Measurements from ENCODE around the gene ITIH2.
"Not testable (repeated sequence)": the region's sequence is repeated elsewhere in the genome, so short reads cannot be mapped to it uniquely, and the experiment has no call there.

ITIH2 gene

DNA sequence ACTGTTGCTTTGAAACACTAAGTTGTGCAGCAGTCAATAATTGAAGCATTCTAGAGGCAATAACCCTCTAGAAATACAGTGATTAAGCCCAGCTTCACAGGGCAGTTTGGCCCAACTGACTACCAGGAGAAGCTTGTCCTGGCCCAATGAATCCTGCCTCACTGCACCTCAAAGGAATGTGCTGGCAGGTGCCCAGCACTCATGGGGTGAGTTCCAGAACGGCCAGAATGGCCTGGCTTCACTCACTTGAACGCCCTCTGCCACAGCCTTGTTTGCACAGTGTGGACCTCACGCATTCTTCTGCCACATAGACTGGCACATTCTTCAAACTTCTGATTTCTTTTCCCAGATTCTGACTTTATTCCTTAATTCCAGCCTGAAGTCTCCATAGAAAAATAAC lies 6.6 kb upstream of the ITIH2 start:
- no peak for DNase-seq

DNA sequence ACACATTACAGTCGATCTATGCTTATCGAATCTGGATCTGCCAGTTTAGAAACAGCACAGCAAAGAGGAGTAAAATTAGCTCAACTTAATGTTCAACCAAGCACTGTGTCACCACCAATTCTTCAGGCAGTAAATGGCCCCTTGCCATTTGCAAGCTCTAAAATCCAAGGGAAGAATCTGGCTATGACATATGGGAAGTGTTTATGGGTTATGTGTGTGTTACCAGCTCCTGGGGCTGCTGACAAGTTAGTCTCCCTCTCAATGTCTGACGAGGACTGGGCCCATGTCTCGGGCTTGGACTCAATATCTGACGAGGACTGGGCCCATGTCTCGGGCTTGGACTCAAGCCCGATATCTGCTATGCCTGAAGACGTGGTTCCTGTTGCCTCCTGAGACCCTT lies 5.7 kb upstream of the ITIH2 start:
- DNase-seq = no peak

DNA sequence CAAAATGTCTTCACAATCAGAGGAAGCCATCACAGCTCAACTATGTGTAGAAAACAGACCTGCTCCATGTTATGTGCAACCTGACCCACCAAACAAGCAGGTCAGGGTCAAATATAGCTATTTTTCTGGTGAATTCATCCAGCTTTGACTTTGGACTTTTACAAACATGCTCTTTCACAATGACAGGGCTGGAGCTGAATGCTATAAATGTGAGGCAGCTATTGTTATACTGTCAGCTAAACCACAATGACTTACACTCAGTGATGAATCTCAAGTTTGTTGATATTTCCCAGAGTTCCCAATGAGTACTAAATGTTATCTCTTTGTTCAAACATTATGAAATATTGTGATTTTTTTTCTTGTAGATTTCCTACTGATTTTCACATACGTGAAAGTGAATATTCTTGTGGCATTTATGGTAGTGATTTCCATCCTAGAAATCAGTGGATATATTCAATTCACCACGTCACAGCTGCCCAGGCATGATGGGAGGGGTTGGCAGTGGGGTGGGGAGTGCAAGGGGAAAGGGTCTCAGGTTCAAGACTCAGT lies 2.5 kb upstream of the ITIH2 start:
- DNase-seq = no peak

DNA sequence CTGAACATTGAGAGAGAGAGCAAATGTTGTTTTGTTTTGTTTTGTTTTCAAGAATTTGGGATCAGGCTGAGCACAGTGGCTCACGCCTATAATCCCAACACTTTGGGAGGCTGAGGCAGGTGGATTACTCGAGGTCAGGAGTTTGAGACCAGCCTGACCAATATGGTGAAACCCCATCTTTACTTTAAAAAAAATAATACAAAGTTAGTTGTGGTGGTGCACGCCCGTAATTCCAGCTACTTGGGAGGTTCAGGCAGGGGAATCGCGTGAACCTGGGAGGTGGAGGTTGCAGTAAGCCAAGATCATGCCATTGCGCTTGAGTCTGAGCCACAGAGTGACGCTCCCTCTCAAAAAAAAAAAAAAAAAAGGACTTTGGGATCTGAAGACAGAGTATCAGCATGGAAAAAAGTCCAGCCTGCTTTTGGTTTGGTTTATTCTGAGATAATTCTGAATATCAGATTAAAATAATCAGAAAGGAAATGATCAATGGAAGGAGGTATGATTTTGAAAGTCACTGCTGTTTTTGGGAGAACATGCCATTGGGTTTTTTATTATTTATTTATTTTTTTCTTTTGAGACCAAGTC lies 1.9 kb upstream of the ITIH2 start:
- no peak for DNase-seq

DNA sequence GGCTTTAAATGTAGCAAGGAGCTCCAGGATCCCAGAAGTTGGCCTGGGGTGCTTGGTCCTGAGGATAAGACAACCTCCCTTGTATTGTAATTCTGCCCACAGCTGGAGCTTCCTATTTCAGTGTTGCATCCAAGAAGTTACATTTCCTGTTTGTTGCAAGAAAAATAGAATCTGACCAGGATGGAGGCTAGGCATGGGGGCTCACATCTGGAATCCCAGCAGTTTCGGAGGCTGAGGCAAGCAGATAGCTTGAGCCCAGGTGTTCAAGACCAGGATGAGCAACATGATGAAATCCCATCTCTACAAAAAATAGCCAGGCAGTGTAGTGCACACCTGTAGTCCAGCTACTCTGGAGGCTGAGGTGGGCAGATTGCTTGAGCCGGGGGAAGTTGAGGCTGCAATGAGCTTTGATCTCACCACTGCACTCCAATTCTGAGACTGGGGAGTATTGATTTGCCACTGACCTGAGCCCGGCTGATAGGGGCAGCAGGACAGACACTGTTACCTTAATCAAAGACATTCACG lies 766 bp upstream of the ITIH2 start:
- DNase-seq = no peak

DNA sequence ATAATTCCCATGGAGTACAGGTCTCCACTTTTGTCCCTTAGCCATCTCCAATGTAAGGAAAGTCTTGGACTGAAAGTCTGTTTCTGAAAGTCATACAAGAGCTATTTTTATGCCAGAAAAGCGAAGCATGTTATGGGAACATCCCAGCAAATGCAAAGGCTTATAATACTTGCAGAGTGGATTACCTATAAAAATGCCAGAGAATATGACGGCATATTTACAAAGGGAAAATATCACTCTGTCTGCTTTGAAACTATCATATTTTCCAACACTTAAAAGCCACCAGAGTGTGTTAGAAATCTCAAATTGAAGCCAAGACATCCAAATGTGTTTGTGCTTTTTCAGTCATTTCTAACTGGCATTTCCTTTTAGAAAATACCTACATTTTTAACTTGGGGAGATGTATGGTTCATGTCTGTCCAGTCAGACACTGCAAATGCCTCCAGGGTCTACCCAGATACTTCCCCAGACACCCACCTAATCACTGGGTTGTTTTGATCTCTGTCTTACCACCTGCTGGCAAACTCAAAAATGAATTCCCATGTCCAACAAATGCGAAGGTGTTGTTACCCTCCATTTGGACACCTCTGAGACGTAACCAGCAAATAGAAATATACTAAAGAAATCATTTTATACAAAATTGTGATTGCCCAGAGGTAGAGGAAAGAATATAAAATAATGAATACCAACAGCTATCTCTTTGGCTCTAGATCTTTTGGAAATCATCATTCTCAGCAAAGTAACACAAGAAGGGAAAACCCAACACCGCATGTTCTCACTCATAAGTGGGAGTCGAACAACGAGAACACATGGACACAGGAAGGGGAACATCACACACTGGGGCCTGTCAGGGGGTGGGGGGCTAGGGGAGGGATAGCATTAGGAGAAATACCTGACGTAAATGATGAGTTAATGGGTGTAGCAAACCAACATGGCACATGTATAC lies 1.2 kb downstream of the ITIH2 start:
- no peak for DNase-seq

DNA sequence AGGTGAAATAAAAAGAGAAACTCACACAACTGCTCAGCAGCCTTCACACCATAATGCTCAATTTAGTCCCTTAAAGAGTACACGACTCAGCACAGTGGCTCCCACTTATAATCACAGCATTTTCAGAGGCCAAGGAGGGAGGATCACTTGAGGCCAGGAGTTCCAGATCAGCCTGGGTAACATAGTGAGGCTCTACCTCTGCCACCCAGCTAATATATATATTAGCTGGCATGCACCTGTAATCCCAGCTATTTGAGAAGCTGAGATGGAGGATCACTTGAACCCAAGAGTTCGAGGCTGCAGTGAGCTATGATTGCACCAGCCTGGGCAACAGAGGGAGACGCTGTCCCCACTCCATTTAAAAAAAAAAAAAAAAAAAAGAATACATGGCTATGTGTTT lies 2.2 kb downstream of the ITIH2 start:
- no peak for DNase-seq

DNA sequence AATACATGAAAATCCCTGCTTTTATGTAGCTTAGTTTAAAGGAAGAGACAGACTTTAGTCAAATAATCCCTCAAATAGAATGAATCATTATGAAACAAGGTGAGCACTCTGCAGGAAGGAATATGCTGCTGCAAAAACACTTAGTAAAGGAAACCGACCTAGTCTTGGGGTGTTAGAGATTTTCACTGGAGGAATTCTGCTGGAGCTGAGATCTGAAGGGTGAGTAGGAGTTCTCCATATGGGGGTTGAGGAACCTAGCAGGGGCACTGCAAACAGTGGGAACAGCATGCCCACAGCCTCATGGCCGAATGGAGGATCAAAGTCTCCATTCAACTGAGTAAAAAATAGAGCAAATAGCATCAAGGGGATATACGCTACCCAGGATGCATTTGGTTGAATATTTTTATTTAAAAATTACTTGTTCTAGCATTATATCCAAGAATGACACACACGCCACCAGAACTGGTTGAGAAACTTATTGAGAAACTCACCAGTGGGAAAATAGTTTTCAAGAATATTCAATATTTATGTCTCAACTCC lies 3.5 kb downstream of the ITIH2 start:
- no peak for DNase-seq

DNA sequence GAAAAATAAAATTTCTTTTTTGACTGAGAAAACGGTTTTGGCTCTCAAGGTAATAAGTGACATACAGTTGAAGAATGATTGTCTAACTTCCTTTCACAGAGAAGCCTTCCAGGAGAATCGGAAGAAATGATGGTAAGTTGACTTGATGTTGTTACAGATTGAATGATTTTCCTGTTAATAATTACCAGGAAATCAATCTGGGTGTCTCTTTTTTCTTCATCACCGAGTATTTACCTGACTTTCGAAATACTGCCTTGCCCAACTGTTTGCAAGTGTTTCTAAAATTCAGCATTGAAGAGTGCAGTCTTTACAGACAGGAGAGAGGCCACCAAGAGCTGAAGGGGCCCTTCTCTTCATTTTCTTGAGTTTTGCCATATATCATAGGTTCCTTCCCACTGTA lies 4.0 kb downstream of the ITIH2 start:
- DNase-seq = no peak

DNA sequence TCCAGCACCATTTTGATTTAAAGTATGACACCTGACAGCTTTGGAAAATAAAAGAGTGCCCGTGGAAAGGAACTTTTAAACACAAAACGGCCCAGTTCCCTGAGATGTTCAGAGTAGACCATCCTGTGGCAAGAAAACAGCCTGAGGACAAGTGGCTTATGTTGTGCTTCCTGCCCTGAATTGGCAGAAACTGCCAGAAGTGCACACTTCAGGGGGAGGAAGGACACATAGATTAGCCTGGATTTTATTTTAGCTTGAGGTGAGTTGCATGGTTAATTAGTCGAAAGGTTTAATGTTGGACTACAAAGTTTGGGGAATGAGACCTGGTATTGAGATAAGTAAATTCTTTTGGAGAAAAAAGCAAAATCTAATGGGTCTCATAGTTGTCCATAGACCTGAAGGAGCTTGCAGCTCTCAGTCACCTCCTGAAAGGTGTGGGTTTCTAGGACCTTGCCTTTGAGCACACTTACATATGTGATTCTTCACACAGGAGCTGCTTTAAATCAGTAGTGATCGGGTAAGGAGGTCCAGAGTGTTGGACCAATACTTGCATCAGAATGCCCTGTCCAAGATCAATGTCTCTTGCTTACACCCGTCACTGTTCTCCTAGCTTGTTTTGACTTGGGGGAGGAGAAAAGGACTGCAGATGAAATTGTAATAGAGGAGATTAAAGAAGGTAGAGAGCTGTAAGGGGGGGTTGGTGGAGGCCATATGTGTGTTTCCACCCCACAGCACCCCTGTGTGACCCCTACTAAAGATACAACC lies 4.9 kb downstream of the ITIH2 start:
- DNase-seq = no peak

DNA sequence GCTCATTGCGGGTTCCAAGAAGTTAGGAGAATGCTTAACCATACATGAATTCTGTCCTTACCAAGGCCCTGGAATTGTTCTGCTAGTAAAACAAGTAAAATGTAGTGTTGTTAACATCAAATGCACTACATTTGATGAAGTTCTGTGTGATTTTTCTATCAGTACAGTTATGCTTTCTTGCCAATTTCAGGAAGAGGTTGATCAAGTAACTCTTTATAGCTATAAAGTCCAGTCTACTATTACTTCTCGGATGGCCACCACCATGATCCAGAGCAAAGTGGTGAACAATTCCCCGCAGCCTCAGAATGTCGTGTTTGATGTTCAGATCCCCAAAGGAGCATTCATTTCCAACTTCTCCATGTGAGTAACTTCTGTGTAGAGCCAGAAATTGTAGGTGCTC lies 5.7 kb downstream of the ITIH2 start:
- no peak for DNase-seq

DNA sequence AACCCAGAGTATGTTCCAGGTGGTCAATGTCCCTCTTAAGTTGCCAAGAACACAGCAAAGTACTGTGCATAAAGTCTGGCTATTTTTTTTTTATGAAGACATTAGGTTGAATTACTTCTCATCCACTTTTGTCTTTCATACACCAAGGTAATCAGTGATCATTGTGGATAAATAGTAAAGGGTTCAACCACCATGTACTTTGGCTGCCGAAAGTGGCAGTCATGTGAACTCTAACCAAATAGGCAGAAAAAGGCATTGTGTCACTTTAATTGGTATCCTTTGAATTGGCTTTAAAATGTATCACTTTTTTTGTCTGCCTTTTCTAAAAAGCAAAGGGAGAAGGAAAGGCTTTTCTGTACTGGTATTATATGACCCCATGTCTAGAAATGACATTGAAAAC lies 7.3 kb downstream of the ITIH2 start:
- DNase-seq = no peak

DNA sequence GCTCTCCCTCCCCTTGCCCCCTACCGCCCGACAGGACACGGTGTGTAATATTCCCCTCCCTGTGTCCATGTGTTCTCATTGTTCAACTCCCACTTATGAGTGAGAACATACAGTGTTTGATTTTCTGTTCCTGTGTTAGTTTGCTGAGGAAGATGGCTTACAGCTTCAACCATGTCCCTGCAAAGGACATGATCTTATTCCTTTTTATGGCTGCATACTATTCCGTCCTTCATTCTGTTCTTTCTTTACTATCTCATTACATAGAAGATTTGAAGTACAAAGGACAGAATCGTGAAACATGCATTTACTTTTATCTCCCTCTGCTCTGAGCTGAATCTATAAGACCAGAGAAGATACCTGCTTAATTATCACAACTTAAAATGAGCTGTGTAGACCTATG lies 8.0 kb downstream of the ITIH2 start:
- not testable (repeated sequence) for DNase-seq

DNA sequence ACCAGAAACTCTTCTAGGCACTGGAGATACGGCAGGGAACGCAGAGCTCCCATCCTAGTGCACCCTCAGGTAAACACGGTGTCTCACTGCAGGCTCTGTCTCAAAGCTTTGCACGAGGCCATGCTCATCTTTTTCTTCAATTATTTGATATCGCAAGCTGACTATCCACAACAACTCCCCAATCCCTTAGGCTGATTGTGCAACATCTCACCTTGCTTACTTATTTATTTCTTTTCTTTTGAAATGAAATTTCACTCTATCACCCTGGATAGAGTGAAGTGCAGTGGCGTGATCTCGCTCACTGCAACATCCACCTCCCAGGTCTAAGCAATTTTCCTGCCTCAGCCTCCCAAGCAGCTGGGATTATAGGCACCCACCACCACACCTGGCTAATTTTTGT lies 12.4 kb downstream of the ITIH2 start:
- no peak for DNase-seq

DNA sequence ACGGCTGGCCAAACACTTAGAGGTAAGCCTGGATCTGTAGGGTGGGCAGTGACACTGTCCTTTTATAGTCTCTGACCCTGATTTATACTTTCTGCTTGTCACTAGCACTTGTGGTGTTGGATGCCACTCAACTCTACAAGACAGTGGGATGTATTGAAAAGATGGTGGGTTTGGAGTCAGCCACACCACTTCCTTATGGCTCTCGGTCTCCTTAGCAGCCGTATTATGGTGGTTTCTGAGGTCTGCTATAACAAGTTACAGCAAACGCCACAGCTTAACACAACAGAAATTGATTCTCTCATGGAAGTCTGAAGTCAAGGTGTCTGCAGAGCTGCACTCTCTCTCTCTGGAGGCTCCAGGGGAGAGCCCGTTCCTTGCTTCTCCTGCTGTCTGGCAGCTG lies 14.7 kb downstream of the ITIH2 start:
- DNase-seq = no peak

DNA sequence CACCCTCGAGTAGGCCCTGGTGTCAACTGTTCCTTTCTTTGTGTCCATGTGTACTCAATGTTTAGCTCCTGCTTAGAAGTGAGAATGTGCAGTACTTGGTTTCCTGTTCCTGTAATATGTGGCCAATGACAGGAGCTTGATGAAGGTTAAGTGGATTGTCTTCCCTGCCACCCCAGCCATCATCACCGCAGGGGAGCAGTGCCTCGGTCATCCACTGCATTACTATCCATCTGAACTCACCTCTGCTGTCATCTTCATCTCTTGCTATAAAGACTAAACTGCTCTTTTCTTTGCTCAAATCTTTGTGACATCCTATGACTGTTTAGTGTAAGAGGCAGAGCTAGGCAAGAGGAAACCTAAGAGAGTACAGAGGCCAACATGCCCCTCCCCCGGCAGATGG lies 15.6 kb downstream of the ITIH2 start:
- DNase-seq = no peak

DNA sequence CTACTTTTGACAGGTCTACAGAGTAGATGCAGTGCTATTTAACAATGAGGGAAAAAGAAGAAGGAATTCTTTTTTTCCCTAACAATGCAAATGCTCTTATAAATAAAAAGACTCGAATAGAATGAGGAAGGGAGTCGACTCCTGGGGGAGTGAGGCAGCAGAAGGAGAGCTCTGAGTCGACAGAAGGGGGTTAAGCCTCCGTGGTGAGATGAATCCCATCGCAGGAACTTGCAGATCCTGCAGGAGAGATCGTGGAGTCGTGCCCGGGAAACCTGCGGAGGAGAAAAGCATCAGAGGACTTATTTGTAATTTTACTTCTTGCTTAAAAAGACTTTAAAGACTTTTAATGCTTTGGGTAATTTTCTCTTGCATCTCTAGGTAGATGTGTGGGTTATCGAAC lies 17.4 kb downstream of the ITIH2 start:
- no peak for DNase-seq

DNA sequence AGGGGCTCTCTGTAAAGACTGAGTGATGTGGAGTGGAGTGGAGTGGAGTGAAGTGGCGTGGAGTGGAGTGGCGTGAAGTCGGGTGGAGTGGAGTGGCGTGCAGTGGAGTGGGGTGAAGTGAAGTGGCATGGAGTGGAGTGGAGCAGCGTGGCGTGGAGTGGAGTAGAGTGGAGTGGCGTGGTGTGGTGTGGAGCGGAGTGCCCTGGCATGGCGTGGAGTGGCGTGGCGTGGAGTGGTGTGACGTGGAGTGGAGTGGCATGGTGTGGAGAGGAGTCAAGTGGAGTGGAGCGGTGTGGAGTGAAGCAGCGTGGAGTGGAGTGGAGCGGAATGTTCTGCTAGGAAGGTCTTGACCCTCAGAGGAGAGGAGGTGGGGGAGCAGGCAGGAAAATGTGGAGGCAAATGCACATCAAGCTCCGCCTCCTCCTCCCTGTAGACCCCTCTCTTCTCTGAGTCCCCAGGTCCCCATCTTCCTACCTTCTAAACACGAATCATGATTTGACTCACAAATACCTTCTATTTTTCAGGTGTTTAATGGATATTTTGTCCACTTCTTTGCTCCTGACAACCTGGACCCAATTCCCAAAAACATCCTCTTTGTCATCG lies 19.9 kb downstream of the ITIH2 start:
- DNase-seq = no peak

DNA sequence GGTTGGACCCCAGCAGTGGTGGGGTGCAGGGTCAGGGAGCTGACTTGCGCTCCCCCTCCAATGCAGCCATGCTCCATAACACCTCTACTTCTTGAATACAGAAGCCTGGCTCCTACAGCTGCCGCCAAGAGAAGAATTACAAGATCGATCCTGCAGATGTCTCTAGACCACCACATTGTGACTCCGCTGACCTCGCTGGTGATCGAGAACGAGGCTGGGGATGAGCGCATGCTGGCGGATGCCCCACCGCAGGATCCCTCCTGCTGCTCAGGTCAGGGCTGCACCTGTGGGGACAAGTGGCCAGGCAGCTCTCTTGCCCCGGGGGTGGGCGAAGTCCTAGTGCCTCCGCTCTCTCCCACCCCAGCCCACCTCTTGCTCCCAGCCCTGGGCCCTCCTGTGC lies 31.7 kb downstream of the ITIH2 start:
- DNase-seq = no peak

DNA sequence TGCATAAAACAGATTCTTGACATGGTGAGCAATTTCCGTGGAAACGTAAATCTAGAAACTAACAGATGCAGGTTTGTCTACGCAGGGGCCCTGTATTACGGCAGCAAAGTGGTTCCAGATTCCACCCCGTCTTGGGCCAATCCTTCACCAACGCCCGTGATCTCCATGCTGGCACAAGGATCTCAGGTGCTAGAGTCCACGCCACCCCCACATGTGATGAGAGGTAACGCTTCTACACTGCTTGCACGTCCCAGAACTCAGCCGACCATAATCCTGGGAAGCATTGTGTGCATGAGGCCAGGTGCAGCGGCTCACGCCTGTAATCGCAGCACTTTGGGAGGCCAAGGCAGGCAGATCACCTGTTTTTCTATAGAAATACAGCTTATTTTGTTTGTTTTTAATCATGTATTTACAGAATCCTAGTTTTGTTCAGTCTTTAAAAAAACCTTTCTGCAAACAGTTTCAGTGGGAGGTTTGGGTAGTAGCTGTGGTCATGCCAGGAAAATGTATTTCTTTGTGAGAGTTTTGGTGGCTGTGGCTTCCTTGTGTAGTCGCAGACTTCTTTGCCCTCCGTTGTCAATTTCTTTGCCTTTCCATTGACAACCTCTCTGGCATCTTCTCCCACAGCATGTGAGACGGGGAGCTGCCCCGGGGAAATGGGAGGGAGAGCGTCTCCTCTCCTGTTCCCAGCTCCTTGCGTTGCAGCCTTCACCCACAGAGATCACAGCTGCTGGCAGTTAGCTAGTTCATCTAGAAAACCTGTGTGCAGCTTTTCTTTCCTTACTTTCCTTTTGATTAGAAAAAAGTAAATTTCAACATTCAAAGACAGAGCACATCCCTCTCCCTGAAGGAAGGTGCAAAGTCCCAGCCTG lies 35.7 kb downstream of the ITIH2 start:
- no peak for DNase-seq

DNA sequence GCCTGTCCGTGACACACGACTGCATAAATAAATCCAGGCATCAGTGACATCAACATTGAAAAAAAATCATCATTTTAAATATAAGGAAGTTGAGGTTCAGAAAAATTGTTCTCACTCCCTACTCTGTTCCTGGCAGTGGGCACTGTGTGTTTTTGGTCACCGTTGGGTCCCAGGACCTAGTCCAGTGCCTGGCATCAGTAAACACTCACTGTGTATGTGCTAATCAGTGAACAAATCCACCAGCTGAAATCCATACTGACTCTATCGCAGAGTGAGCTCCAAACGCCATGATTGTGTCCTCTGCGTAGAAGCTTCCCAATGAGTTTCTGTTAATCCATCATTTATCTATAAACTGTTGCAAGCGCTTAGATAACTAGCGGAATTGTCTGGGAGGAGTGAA lies 41.2 kb downstream of the ITIH2 start:
- no peak for DNase-seq

DNA sequence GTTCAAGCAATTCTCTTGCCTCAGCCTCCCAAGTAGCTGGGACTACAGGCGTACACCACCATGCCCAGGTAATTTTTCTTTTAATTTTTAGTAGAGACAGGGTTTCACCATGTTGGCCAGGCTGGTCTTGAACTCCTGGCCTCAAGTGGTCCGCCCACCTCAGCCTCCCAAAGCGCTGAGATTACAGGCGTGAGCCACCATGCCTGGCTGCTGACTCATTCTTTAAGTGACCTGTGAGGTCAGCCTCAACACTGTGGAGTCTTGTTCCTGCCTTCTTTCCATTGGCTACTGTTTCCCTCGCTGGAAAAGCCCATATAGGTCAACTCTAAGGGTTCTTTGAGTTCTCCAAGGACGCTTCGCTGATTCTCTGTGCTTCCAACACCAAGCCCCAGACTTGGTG lies 45.5 kb downstream of the ITIH2 start:
- DNase-seq = not testable (repeated sequence)

Data from T1000 (cell line).